HepG2 (cell line): ENCODE measurements around the gene ATP6V0D1. TPM values are rescaled to one million over a fixed set of nuclear protein-coding genes. Genes with fewer than 3 reads are reported as not detected.

Experiments used
- AHR ChIP-seq: IDR thresholded peaks from 2 replicates; pipeline ENCODE4 v1.6.1; 2018; ENCODE audit warnings: missing genetic modification reagents, missing compliant biosample characterization
- CCDC6 ChIP-seq: sonication (generic); formaldehyde crosslinking; IDR thresholded peaks from 2 replicates; pipeline ENCODE4 v1.8.1; 2022; ENCODE audit warnings: mild to moderate bottlenecking, missing genetic modification reagents, moderate library complexity
- FOXC1 ChIP-seq: sonication (generic); formaldehyde crosslinking; IDR thresholded peaks from 2 replicates; pipeline ENCODE4 v1.8.0; 2022; ENCODE audit warnings: mild to moderate bottlenecking, missing genetic modification reagents, borderline replicate concordance
- IRF2 ChIP-seq: IDR thresholded peaks from 2 replicates; pipeline ENCODE4 v1.6.1; 2018; ENCODE audit warnings: missing genetic modification reagents, missing compliant biosample characterization
- PAWR ChIP-seq: sonication (generic); formaldehyde crosslinking; IDR thresholded peaks from 2 replicates; pipeline ENCODE4 v1.4.0; 2020; ENCODE audit warnings: missing genetic modification reagents, mild to moderate bottlenecking, borderline replicate concordance
- PHF21A ChIP-seq: sonication (generic); formaldehyde crosslinking; IDR thresholded peaks from 2 replicates; pipeline ENCODE4 v1.5.0; 2020; ENCODE audit warnings: mild to moderate bottlenecking, missing genetic modification reagents
- PRDM4 ChIP-seq: sonication (generic); formaldehyde crosslinking; IDR thresholded peaks from 2 replicates; pipeline ENCODE4 v1.9.0; 2021; ENCODE audit warnings: missing genetic modification reagents, borderline replicate concordance
- RFX1 ChIP-seq: fragments of 450-650 bp; IDR thresholded peaks from 2 replicates; pipeline ENCODE4 v1.6.1; 2017
- SAFB2 ChIP-seq: sonication (generic); formaldehyde crosslinking; IDR thresholded peaks from 2 replicates; pipeline ENCODE4 v1.5.1; 2020; ENCODE audit warnings: missing genetic modification reagents, low read depth, mild to moderate bottlenecking, borderline replicate concordance
- ZBTB44 ChIP-seq: sonication (generic); formaldehyde crosslinking; IDR thresholded peaks from 2 replicates; pipeline ENCODE4 v1.4.0; 2020; ENCODE audit warnings: missing genetic modification reagents
- ZC3H13 ChIP-seq: sonication (generic); formaldehyde crosslinking; IDR thresholded peaks from 2 replicates; pipeline ENCODE4 v1.8.1; 2023; ENCODE audit warnings: mild to moderate bottlenecking, missing genetic modification reagents, moderate library complexity
- ZFYVE20 ChIP-seq: sonication (generic); formaldehyde crosslinking; IDR thresholded peaks from 2 replicates; pipeline ENCODE4 v1.8.0; 2023; ENCODE audit warnings: low read depth, mild to moderate bottlenecking, moderate library complexity, missing genetic modification reagents, borderline replicate concordance
- ZNF235 ChIP-seq: sonication (generic); formaldehyde crosslinking; IDR thresholded peaks from 2 replicates; pipeline ENCODE4 v1.8.1; 2023; ENCODE audit warnings: mild to moderate bottlenecking, missing genetic modification reagents, borderline replicate concordance
- ZNF33A ChIP-seq: sonication (generic); formaldehyde crosslinking; IDR thresholded peaks from 2 replicates; pipeline ENCODE4 v1.5.1; 2020; ENCODE audit warnings: missing genetic modification reagents, mild to moderate bottlenecking, moderate library complexity, borderline replicate concordance
- ZNF589 ChIP-seq: sonication (generic); formaldehyde crosslinking; conservative IDR thresholded peaks from 2 replicates; pipeline ENCODE4 v1.8.0; 2022; ENCODE audit warnings: mild to moderate bottlenecking, moderate library complexity, missing genetic modification reagents
- ZNF713 ChIP-seq: sonication (generic); formaldehyde crosslinking; IDR thresholded peaks from 2 replicates; pipeline ENCODE4 v1.4.0; 2020; ENCODE audit warnings: mild to moderate bottlenecking, missing genetic modification reagents
- ZNF879 ChIP-seq: sonication (generic); formaldehyde crosslinking; IDR thresholded peaks from 2 replicates; pipeline ENCODE4 v1.8.1; 2023; ENCODE audit warnings: missing genetic modification reagents
- polyA plus RNA-seq, 8 experiments: library from polyadenylated mRNA; depleted of rRNA in 3 of 8; stranded (reverse) in 7 of 8; unstranded in 1 of 8; fragments of >200 nt; fragmentation: Illumina TruSeq in 4 of 8; extraction: Trizol in 4 of 8; gene quantifications; 2 replicates each; pipeline versions ENCODE4 v1.2.1 to v1.2.3, GENCODE V29; 2011 to 2016; ENCODE audit warnings: low read depth in 4 of 8, missing spikeins in 1 of 8, mixed read lengths in 1 of 8; ENCODE audit not compliant: insufficient read depth in 1 of 8
- total RNA-seq, 5 experiments: library from RNA; depleted of rRNA; stranded (reverse); fragments of >200 nt; fragmentation: Illumina TruSeq; extraction: Trizol; gene quantifications; 2 replicates each; pipeline ENCODE4 v1.2.3, GENCODE V29; 2016; ENCODE audit warnings: low read depth in 1 of 5
- TF ChIP-seq, protein P1 (sequence below): sonication (generic); formaldehyde crosslinking; IDR thresholded peaks from 2 replicates; pipeline ENCODE4 v1.5.0; 2020; ENCODE audit warnings: mild to moderate bottlenecking, missing genetic modification reagents
- TF ChIP-seq, protein P2 (sequence below): sonication (generic); formaldehyde crosslinking; IDR thresholded peaks from 2 replicates; pipeline ENCODE4 v1.5.0; 2020; ENCODE audit warnings: missing genetic modification reagents, mild to moderate bottlenecking, borderline replicate concordance
- TF ChIP-seq, protein P3 (sequence below): sonication (generic); formaldehyde crosslinking; IDR thresholded peaks from 2 replicates; pipeline ENCODE4 v1.5.0; 2020; ENCODE audit warnings: mild to moderate bottlenecking, missing genetic modification reagents

The ATP6V0D1 gene
- total and polyA plus RNA-seq, 2 of the 13 experiments (the other 11 are each of a cell fraction or from before 2014, with no cell fraction given): 51.1 to 61.3 TPM

DNA sequence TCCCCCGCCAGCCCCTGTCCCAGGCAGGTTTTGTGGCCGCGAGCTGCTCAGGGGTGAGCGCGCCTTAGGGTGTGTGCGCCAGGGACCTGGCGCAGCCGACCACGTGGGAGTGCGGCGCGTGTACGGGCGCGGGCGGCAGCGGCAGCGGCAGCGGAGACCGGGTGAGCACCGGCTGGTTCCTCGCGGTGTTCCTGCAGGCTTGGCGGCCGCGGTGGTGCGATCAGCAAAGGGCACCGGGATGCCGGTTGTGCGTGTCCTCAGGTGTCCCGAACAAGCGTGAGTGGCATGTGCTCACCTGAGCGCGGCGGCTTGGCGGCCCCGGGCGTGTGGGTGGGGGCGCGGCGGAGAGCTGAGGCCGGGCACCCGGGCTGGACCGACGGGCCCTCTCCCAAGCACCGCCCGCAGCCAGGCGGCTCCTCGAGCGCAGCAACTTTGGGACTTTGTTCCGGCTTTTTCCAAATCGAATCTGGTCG is 50.4 kb downstream of the ATP6V0D1 start (continued):
- TF ChIP-seq, protein P1, sequence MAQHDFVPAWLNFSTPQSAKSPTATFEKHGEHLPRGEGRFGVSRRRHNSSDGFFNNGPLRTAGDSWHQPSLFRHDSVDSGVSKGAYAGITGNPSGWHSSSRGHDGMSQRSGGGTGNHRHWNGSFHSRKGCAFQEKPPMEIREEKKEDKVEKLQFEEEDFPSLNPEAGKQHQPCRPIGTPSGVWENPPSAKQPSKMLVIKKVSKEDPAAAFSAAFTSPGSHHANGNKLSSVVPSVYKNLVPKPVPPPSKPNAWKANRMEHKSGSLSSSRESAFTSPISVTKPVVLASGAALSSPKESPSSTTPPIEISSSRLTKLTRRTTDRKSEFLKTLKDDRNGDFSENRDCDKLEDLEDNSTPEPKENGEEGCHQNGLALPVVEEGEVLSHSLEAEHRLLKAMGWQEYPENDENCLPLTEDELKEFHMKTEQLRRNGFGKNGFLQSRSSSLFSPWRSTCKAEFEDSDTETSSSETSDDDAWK (CRISPR knock-in tag): no peak
- peak; percentile 93 for TF ChIP-seq FOXC1
- no peak; the same call in 1 of the 2 replicates for TF ChIP-seq IRF2
- TF ChIP-seq RFX1: no peak
- 0 out of 2 replicates have a peak, but pooled peaks have one; percentile 29 for TF ChIP-seq ZNF589 (CRISPR knock-in tag)
- 0 out of 2 replicates have a peak, but pooled peaks have one; percentile 49 for TF ChIP-seq AHR (CRISPR knock-in tag)
- 0 out of 2 replicates have a peak, but pooled peaks have one; percentile 78 for TF ChIP-seq PRDM4 (CRISPR knock-in tag)
- TF ChIP-seq PAWR (CRISPR knock-in tag): peak; percentile 90; the same call in 1 of the 2 replicates
- TF ChIP-seq ZNF33A (CRISPR knock-in tag): no peak
- TF ChIP-seq ZC3H13 (CRISPR knock-in tag): no peak
- peak; percentile 82; the same call in 1 of the 2 replicates for TF ChIP-seq SAFB2 (CRISPR knock-in tag)
- peak; percentile 19; the same call in 1 of the 2 replicates for TF ChIP-seq PHF21A (CRISPR knock-in tag)
- TF ChIP-seq ZBTB44 (CRISPR knock-in tag): 0 out of 2 replicates have a peak, but pooled peaks have one; percentile 37
- TF ChIP-seq, protein P2, sequence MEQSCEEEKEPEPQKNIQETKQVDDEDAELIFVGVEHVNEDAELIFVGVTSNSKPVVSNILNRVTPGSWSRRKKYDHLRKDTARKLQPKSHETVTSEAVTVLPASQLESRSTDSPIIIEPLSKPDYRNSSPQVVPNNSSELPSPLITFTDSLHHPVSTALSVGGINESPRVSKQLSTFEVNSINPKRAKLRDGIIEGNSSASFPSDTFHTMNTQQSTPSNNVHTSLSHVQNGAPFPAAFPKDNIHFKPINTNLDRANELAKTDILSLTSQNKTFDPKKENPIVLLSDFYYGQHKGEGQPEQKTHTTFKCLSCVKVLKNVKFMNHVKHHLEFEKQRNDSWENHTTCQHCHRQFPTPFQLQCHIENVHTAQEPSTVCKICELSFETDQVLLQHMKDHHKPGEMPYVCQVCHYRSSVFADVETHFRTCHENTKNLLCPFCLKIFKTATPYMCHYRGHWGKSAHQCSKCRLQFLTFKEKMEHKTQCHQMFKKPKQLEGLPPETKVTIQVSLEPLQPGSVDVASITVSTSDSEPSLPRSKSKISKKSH (CRISPR knock-in tag): 0 out of 2 replicates have a peak, but pooled peaks have one; percentile 60
- TF ChIP-seq, protein P3, sequence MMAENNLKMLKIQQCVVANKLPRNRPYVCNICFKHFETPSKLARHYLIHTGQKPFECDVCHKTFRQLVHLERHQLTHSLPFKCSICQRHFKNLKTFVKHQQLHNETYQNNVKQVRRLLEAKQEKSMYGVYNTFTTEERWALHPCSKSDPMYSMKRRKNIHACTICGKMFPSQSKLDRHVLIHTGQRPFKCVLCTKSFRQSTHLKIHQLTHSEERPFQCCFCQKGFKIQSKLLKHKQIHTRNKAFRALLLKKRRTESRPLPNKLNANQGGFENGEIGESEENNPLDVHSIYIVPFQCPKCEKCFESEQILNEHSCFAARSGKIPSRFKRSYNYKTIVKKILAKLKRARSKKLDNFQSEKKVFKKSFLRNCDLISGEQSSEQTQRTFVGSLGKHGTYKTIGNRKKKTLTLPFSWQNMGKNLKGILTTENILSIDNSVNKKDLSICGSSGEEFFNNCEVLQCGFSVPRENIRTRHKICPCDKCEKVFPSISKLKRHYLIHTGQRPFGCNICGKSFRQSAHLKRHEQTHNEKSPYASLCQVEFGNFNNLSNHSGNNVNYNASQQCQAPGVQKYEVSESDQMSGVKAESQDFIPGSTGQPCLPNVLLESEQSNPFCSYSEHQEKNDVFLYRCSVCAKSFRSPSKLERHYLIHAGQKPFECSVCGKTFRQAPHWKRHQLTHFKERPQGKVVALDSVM (CRISPR knock-in tag): peak; percentile 69
- TF ChIP-seq ZFYVE20 (CRISPR knock-in tag): peak; percentile 85
- TF ChIP-seq CCDC6: peak; percentile 95; the same call in 1 of the 2 replicates
- TF ChIP-seq ZNF235: peak; percentile 85; the same call in 1 of the 2 replicates
- peak; percentile 87 for TF ChIP-seq ZNF879 (CRISPR knock-in tag)
- no peak for TF ChIP-seq ZNF713 (CRISPR knock-in tag)
